Common myeloid progenitor, CD34-positive (primary cell): Measurements from ENCODE around the gene PYROXD2. TPM values are rescaled to one million over a fixed set of nuclear protein-coding genes. Genes with fewer than 3 reads are reported as not detected.

ENCODE experiments used
- CTCF ChIA-PET: fragments of 350-600 bp; sonication (Branson Sonifier 250); formaldehyde crosslinking; loops from one replicate; lab custom pipeline; 2021; ENCODE audit warnings: antibody characterized with exemption; lab: Charles Lee
- POLR2A ChIA-PET: fragments of 350-600 bp; sonication (Branson Sonifier 250); formaldehyde crosslinking; loops from one replicate; lab custom pipeline; 2021; ENCODE audit warnings: antibody characterized with exemption; lab: Charles Lee
- DNase-seq, 3 donors: peaks; one replicate each; pipeline versions ENCODE4 v3.0.0 to v3.0.0-alpha.2; 2013
- H3K27ac ChIP-seq, 2 experiments: 1 replicate in 1 of 2; 2 replicates in 1 of 2; pipeline ENCODE4 v1.7.0; 2013; ENCODE audit warnings: inconsistent platforms in 2 of 2, low read length in 2 of 2, mild to moderate bottlenecking in 2 of 2, low read depth in 1 of 2, moderate library complexity in 1 of 2; ENCODE audit not compliant: severe bottlenecking in 2 of 2, insufficient read depth in 1 of 2, poor library complexity in 1 of 2
- H3K27me3 ChIP-seq, 5 experiments: replicated peaks in 2 of 5; 1 replicate in 3 of 5; 2 replicates in 2 of 5; pipeline versions ENCODE4 v1.6.1 to v1.7.0; 2013; ENCODE audit warnings: low read length in 4 of 5, mild to moderate bottlenecking in 2 of 5, moderate library complexity in 2 of 5, inconsistent platforms in 1 of 5; ENCODE audit not compliant: insufficient read depth in 5 of 5, control insufficient read depth in 4 of 5
- H3K36me3 ChIP-seq, 4 experiments: 1 replicate in 2 of 4; 2 replicates in 2 of 4; pipeline versions ENCODE4 v1.6.1 to v1.7.0; 2013; ENCODE audit warnings: low read length in 3 of 4, control low read depth in 1 of 4, mild to moderate bottlenecking in 1 of 4; ENCODE audit not compliant: control insufficient read depth in 4 of 4, insufficient read depth in 4 of 4
- H3K4me1 ChIP-seq, 4 experiments: 1 replicate in 3 of 4; 2 replicates in 1 of 4; pipeline versions ENCODE4 v1.6.1 to v1.7.1; 2013; ENCODE audit warnings: low read length in 3 of 4, mild to moderate bottlenecking in 3 of 4, control low read depth in 1 of 4, inconsistent platforms in 1 of 4, moderate library complexity in 1 of 4; ENCODE audit not compliant: control insufficient read depth in 4 of 4, insufficient read depth in 4 of 4; ENCODE audit errors: control extremely low read depth in 1 of 4
- H3K4me3 ChIP-seq, 7 experiments: 1 replicate in 4 of 7; 2 replicates in 3 of 7; pipeline versions ENCODE4 v1.5.1 to v1.7.0; 2013; ENCODE audit warnings: mild to moderate bottlenecking in 7 of 7, low read length in 6 of 7, moderate library complexity in 6 of 7, inconsistent platforms in 2 of 7, low read depth in 2 of 7, control low read depth in 1 of 7; ENCODE audit not compliant: insufficient read depth in 4 of 7, control insufficient read depth in 1 of 7; ENCODE audit errors: extremely low read depth in 1 of 7
- H3K9me3 ChIP-seq, 5 experiments: 1 replicate in 4 of 5; 2 replicates in 1 of 5; pipeline versions ENCODE4 v1.6.1 to v1.7.1; 2013; ENCODE audit warnings: low read length in 4 of 5, mild to moderate bottlenecking in 2 of 5, inconsistent platforms in 1 of 5, low read depth in 1 of 5, moderate library complexity in 1 of 5; ENCODE audit not compliant: control insufficient read depth in 4 of 5, insufficient read depth in 2 of 5; ENCODE audit errors: control extremely low read depth in 1 of 5
- WGBS: methylation state at CpG from one replicate; pipeline ENCODE4 v1.1.5; 2013; ENCODE audit not compliant: insufficient coverage; 5-methylcytosine and 5-hydroxymethylcytosine counted together
- polyA plus RNA-seq: library from polyadenylated mRNA; unstranded; fragments of 120-200 nt; gene quantifications from one replicate; pipeline ENCODE4 v1.2.1, GENCODE V29; 2013

Gene PYROXD2
- polyA plus RNA-seq: 15.9 TPM

DNA sequence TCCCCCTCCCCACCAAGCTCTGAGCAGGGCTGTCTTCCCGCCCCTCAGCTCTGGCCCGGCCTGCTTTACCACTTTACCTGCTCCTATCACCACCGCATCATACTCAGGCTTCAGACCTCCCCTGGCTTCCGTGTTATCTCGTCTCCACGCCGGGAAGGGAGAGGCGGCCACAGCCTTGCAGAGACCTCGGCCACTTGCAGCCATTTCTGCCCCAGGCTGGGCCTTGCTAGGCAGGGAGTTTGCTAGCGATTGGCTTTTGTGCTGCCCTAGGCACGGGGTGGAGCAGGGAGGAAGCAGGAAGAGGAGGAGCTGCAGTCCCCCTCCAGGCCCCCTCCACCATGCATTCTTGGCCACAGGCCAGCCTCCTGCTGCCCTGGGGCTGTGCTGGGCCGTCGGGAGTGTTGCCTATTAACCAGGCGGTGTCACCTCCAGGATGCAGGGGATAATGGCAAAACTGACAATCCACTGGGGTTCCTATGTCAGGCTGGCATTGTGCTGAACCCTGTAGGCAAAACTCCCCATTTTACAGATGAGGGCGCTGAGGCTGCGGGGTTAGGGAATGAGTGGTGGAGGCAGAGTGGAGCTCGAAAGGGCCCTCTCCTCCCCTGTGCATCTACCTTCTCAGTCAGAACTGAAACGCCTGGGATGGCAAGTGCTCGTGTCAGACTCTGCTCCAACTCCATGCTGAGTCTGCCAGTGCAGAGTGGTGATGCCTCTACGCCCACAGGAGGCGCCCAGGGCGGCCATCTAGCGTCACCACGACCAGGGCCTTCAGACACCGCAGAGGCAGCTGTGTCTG, at the start of gene PYROXD2:
PYROXD2 (minus strand) TSS at position 251 of the 799 bp plus-strand sequence; CDS start at position 204, 47 bp downstream.
- DNase-seq: peak; percentile 75 to 90 (median 88)
- H3K4me1 ChIP-seq: peaks cover 0 to 12% (median 11%) of the 10 kb centered on the region in 4 experiments
- 58% methylated on average over 18 of the region's 25 CpGs for WGBS
- no peaks in the 10 kb centered on the region for H3K27me3 ChIP-seq
- H3K4me3 ChIP-seq: peak within 1 kb of the TSS; percentile 28 to 87 (median 71)
- peak within 1 kb of the TSS; percentile 13 to 63 for H3K27ac ChIP-seq
- H3K36me3 ChIP-seq: peaks cover 10 to 39% (median 28%) of the 10 kb centered on the region in 4 experiments
- CTCF ChIA-PET: interaction anchor here (0.6 to 2.7 kb wide), 4 partner anchors 11 to 171 kb away, joined by 3 to 9 read pairs (median 3); no protein-coding TSS in a partner anchor
- H3K9me3 ChIP-seq: no peaks in the 10 kb centered on the region
- POLR2A ChIA-PET: no interaction called here

DNA sequence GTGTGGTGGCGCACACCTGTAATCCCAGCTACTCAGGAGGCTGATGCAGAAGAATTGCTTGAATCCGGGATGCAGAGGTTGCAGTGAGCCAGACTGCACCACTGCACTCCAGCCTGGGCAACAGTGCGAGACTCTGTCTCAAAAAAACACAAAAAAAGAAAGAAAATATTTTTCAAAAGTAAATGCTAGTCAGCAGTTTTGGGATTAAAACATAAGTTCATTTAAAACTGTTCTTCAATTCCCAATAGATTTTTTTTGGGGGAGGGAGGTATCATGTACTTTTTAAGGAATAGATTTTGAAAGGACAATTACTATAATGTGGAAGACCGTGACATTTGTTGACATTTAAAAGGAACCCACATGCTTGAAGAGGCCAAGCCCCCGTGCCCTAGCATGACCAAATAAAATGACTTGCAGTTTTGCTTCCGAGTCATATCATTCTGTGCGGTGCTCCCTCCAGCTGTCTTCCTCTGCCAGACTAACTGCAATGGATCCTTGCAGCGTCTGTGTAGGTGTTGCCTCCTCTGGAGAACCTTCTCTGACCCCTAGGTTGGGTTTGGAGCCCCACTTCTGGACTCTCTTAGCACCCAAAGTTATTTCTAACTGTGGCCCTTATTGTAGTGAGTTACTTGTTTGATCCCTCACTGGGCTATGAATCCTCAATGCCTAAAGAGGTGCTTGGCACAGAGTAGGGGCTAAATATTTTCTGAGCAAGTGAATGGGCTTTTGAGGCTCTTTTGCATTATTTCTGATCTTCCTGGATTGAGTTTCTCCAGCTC, 49.2 kb upstream of the PYROXD2 start:
- Histone ChIP-seq H3K9me3 (no peaks in the 10 kb centered on the region), H3K36me3 (no peaks in the 10 kb centered on the region), H3K27me3 (peaks cover 0 to 3% (median 0%) of the 10 kb centered on the region in 5 experiments), H3K4me1 (peaks cover 0 to 13% (median 13%) of the 10 kb centered on the region in 4 experiments), H3K4me3 (no peak overlapping the region), H3K27ac (no peak overlapping the region)
- peak; percentile 34 to 83 (median 69) for DNase-seq
- POLR2A ChIA-PET: no interaction called here
- WGBS: 3% methylated on average over 4 of the region's 8 CpGs
- CTCF ChIA-PET: interaction anchor here (0.8 to 1.6 kb wide), 2 partner anchors 12 to 202 kb away, joined by 4 read pairs; no protein-coding TSS in a partner anchor

DNA sequence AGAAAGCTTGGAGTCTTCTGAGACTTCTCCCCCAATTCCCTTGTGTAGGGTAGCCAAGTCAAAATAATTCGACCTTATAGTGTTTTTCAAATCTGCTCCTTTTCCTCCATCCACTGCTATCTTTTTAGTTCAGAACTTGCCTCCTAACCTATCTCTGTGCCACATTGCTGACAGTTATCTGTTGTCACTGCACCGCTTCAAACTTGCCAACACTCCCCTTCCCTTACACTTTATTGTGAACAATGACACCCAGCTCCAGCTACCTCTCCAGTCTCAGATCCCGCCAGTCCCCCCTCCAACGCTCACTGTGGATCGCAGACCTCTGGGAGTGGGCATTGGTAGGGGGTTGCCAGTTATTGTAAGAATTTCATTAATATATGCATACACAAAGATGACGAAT, 48.0 kb upstream of the PYROXD2 start:
- Histone ChIP-seq H3K4me1 (peaks cover 0 to 11% (median 10%) of the 10 kb centered on the region in 4 experiments), H3K9me3 (no peaks in the 10 kb centered on the region), H3K36me3 (no peaks in the 10 kb centered on the region), H3K4me3 (no peak overlapping the region), H3K27me3 (peaks cover 0 to 1% (median under 1%) of the 10 kb centered on the region in 5 experiments), H3K27ac (no peak overlapping the region)
- 71% methylated on average over 1 of the region's 6 CpGs for WGBS
- DNase-seq: peak; percentile 20 to 69 (median 49)
- CTCF ChIA-PET: interaction anchor here (0.6 kb wide), 1 partner anchor 224 kb away, joined by 3 read pairs; no protein-coding TSS in a partner anchor
- POLR2A ChIA-PET: no interaction called here

DNA sequence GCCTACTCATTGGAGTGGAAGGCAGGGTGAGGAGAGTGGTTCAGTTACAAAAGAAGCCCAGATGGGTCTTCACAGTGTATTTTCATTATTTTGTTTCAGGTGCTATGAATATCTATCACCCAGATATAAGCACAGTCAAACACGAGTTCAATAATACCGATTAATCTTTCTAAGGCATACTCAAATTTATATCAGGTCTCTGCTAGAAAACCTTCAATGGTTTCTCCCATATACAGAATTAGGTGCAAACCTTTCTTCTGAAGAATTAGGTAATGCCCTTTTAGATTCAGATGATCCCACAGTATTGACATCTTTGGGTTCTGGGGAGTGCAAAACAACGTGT, 46.5 kb upstream of the PYROXD2 start:
- Histone ChIP-seq H3K4me1 (peaks cover 0 to 5% (median 1%) of the 10 kb centered on the region in 4 experiments), H3K36me3 (no peaks in the 10 kb centered on the region), H3K27ac (peak overlapping the region in 1 of 2 experiments; percentile 8), H3K9me3 (no peaks in the 10 kb centered on the region), H3K27me3 (peaks cover 0 to 9% (median 4%) of the 10 kb centered on the region in 5 experiments), H3K4me3 (no peak overlapping the region)
- CTCF ChIA-PET: no interaction called here
- POLR2A ChIA-PET: no interaction called here
- no peak for DNase-seq
- no CpG with 5 or more reads among the region's 3 CpGs for WGBS

DNA sequence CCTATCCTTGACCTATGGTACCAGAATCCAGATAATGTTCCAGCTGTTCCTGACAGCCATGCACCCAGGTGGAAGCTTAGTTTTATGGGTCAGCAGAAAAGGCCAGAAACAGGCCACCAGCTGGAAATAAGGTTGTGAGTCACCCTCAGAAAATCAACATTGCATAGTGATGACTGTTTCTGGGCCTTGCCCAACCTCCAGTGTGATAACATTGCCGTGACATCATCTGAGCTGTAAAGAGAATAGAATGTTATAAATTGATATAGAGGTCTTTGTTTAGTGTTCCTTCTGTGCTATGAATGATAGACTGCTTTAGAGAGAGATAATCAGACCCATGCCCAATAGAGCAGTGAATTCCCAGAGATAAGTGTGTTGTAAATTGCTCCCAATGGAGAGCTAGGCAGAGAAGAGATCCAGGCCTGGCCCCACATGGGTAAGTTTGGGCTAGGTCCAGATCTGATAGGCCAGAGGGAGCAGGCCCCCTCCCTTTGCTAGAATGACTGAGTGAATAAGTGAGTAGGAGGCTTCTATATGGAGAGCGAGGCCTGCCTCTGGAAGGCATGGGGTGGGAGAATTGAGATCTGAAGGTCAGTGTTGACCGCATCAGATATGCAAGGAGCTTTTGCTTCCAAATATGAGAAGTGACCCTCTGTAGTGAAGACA, 46.0 kb upstream of the PYROXD2 start:
- Histone ChIP-seq H3K4me1 (peaks cover 0 to 5% (median 1%) of the 10 kb centered on the region in 4 experiments), H3K36me3 (no peaks in the 10 kb centered on the region), H3K9me3 (no peaks in the 10 kb centered on the region), H3K27me3 (peaks cover 0 to 9% (median 4%) of the 10 kb centered on the region in 5 experiments), H3K27ac (peak overlapping the region in 1 of 2 experiments; percentile 12), H3K4me3 (no peak overlapping the region)
- WGBS: 100% methylated on average over 2 of the region's 3 CpGs
- CTCF ChIA-PET: no interaction called here
- DNase-seq: peak; percentile 13 to 60 (median 42)
- POLR2A ChIA-PET: no interaction called here

DNA sequence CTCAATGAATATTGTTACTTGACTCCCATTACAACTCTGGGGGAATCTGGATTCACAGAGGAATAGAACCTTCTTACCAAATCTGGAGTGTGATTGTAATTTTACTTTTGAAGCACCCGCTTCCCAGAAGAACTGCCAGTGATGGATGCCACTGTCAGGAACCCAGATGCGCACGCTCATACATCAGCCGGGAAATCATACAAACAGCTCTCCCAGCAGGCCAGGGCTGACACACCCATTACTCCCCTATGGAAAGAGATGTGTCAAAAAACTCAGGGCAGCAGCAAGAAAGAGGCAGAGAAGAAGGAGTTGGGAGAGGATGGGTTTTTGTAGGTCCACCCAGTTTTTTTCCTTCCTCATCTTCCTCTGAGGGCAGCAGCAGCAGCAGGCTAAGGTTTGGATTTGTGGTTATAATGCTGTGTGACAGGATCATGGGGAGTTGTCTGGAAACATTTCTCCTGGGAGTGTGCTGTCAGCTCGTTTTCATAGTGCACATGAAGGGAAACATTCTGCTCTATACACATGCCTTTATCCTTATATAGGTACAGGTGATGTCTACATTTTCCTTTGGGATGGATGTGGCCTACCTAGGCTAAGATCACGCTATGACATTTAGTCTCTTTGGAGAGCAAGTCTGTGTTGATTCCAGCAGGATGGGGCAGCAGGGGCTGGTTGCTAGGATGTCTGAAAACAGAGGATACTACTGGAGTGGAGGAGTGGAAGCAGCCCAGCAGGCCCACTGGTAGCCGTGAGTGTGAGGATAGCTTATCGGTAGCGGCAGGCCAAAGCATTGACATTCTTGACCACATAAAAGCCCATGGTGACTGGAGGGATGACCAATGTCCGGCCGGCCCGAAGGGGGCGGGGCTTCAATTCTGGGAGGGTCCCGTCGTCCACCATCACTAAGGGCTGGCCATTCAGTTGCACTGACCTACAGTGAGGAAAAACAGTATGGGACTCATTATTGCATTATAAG, 44.1 kb upstream of the PYROXD2 start:
- WGBS: 99% methylated on average over 10 of the region's 15 CpGs

More for the DNA sequence above, 44.1 kb upstream of the PYROXD2 start:
- DNase-seq: no peak
- Histone ChIP-seq H3K36me3 (no peaks in the 10 kb centered on the region), H3K27me3 (peaks cover 0 to 9% (median 4%) of the 10 kb centered on the region in 5 experiments), H3K4me3 (no peak overlapping the region), H3K4me1 (peaks cover 0 to 2% (median 0%) of the 10 kb centered on the region in 4 experiments), H3K9me3 (no peaks in the 10 kb centered on the region), H3K27ac (no peak overlapping the region)
- ChIA-PET CTCF (no interaction called here), POLR2A (no interaction called here)
